Measurements from ENCODE around the gene RALY.
"Not testable (repeated sequence)": the region's sequence is repeated elsewhere in the genome, so short reads cannot be mapped to it uniquely, and the experiment has no call there.

The RALY gene

DNA sequence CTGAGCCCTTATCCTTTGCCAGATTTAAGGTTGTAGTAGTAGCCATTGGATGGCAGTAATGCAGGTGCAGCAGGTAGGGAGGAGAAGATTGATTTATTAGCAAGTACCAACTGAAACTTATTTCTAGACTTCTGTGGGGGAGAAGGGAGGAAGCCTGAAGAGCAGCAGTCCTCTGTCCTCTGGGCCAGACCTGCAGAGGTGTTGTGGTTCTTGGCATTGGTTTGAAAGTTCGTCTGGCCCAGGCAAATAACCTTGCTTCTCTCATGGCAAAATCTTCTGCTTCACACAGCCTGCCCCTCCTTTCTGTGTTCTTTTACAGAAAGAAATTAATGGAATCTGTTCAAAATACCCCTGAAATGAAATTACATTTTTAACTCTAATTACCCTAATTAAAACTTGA, 24.5 kb downstream of the RALY start:
- no peak for DNase-seq

DNA sequence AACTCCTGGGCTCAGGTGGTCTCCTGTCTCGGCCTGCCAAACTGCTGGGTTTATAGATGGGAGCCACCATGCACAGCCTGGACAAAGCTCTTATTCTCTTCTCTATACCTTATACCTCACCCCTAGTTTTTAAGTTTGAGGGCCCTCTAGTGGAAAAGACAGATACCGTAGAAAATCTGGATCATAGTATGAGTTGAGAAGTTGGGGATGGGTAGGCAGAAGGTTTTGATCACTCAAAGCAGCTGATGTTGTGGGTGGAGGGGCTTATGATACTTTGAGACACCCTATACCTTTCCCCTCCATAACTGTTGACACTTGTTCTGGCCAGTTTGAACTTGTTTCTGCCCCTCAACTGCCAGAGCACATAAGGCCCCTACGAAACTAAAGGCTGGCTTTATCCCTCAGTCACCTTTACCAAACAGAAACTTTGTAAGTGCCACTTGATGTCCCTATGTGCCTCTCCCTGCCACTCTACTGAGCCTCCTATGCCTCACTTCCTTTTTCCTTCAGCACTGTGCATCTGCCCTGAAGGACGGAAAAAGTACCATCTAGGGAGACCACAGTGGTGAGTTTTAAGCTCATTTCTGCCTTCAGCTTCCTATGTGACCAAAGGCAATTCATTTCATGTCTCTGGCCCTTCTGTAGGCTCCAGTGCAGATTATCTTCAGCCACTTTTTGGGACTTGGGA, 28.6 kb downstream of the RALY start:
- DNase-seq: peak; percentile 45 to 48

DNA sequence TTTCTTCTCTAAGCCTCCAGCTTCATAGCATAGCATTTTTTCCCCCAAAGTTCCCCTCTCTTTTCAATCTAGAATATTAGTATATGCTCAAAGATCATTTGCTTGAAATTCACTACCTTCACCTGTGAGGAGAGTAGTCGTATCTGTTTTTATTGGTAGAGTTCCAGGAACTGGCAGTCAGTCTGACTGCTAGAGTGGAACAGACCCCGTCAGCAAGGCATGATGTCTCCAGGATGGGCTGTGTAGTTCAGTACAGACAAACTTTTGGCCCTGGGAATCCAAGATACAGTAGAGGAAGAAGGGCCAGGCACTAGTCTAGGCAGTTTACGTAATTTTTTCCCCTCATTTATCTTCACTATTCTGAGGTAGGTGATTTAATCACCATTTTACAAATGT, 29.1 kb downstream of the RALY start:
- DNase-seq: no peak

DNA sequence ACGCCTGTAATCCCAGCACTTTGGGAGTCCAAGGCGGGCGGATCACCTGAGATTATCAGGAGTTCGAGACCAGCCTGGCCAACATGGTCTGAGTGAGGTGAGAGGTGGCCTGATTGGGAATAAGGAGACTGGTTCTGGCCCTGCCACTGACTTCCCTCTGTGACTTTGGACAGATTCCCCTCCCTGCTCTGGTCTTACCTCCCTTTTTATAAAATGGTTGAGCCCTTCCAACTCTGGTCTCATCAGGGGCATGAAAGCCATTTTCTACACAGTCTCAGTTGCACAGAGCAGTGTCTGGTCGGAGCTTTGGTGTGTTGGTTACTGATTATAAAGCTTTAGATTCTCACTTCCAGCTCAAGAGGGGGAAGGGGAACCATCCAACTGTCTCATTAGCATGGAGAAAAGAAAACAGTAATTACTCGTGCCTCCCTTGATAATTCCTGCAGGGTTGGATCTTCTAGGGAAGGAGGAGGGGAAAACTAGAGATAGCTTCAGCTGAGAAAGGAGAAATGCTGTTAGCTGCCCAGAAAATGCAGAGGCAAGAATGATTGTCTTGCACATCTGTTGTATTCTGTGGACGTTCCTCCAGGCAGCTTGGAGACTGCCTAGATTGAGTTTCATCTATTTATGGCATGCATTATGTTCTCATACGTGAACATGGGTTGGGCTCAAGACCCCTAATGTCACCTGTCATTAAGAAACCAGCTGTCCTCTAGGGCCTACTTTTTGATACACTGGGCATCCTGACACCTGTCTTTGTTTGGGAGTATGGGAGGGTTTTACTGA, 30.4 kb downstream of the RALY start:
- no peak for DNase-seq

DNA sequence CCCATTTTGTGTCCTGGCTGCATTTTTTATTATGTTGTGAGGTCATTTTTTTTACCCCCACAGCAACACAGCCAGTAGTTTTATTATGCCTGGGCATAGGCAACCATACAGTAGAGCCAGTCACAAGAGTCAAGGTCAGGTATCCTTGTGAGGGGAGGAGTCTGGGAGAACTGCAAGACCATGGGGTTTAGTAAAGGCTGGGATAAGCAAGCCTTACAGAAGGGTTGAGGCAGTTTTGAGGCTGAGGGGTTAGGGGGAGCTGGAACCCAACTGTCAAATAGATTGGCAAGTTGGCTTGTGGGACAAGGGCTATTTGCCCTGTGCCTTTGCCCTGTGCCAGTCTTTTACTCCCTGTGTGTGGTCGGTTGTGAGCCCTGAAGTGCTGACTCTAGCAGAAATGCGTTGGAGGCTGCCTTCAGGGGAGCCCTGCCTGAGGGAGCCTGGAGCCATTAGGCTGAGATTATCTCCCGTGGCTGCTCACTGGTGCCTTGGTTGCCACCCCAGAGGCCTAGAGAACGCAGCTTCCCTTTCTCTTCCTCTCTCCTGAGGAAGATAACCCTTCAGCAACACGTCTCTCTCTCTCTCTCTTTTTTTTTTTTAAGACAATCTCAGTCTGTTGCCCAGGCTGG, 31.1 kb downstream of the RALY start:
- DNase-seq: no peak

DNA sequence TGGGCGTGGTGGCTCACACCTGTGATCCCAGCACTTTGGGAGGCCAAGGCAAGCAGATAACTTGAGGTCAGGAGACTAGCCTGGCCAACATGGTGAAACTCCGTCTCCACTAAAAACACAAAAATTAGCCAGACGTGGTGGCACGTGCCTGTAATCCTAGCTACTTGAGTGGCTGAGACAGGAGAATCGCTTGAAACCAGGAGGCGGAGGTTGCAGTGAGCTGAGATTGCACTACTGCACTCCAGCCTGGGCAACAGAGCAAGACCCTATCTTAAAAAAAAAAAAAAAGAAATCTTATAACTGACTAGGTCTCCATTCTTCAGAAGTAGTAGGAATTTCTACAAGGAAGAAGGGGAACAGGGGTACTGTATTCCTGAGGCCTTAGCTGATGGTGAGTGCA, 34.3 kb downstream of the RALY start:
- DNase-seq: not testable (repeated sequence)

DNA sequence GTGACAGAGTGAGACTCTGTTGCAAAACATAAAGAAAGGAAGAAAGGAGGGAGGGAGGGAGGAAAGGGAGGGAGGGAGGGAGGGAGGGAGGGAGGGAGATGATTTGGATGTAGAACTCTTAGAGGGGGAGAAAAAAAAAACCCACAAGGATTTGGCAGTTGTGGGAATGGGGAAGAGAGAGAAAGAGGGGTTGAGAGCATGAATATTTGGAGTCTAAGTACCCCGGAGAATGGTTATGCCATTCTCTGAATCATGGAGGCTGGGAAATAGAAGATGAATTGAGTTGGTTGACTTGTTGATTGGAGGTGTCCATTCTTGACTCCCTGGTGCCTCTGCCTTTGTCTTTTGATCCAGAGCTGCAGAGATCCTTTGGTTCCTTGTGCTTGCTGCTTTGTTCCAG, 35.7 kb downstream of the RALY start:
- DNase-seq: no peak

DNA sequence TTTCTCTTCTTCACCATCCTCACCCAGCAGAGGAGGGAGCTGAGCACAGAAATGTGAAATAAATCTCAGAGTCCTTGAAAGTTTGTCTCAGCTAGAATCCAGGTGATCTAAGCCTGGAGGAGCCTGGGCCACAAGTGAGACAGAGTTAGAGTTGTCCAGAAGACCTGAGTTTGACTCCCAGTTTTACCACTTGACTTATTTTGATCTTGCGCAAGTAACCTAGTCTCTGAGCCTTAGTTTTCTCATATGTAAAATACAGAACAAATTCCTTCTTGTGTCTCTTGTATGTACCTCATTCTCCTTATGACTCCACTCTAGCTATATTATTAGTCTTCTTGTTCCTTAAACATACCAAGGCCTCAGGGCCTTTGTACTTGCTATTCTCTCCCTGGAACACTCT, 36.7 kb downstream of the RALY start:
- no peak for DNase-seq

DNA sequence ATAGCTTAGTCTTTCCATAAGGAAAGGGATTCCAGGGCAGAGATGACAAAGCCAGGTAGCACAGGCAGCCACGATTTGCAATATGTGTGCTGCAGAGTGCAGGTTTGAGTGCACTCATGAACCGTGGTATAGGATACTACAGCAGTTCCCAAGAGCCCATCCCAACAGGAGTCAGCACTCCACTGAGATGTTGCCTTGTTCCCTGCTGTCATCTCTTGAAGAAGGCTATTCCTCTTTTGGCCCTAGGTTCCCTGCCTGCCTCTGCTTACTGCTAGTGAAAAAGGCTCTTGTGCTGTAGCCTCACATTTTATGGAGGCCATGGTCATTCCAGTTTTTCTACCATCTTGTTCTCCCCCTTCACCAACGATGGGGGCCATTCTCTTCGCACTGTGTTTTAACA, 40.2 kb downstream of the RALY start:
- no peak for DNase-seq

DNA sequence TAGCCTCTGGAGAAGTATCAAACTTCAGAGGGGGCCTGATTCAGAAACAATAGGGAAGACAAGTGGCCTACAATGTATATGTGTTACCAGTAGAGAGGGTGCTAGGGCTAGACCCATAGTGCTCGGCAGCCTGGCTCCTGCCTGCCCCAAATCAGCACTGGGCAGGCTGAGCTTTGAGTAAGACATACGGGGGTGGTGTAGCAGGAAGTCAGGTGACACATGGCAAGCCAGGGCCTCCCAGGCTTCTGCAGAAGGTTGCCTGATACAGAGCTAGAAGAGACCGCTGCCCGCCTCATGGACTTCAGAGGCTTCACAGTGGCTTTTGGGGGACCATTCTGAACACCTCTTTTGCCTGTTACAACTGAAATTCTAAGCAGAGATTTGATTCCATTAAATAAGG, 43.4 kb downstream of the RALY start:
- DNase-seq: no peak

DNA sequence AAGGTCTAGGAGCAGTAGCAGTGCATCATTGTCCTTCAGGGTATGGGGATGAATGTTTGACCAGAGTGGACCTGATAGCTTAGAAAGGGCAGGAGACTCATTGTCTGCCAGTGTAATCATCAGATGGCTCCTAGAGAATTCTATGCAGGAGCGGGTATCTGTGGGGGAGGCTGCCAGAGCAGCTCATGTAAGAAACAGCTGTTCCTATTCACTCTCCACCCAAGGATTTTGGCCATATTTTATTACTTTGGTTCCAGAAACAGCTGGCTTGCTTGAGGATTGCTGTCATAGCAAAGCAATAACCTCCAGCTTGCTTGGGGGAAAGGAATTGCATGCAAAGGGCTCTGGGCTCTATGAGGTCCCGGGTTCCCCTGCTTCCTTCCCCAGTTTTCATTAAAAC, 44.1 kb downstream of the RALY start:
- DNase-seq: no peak

DNA sequence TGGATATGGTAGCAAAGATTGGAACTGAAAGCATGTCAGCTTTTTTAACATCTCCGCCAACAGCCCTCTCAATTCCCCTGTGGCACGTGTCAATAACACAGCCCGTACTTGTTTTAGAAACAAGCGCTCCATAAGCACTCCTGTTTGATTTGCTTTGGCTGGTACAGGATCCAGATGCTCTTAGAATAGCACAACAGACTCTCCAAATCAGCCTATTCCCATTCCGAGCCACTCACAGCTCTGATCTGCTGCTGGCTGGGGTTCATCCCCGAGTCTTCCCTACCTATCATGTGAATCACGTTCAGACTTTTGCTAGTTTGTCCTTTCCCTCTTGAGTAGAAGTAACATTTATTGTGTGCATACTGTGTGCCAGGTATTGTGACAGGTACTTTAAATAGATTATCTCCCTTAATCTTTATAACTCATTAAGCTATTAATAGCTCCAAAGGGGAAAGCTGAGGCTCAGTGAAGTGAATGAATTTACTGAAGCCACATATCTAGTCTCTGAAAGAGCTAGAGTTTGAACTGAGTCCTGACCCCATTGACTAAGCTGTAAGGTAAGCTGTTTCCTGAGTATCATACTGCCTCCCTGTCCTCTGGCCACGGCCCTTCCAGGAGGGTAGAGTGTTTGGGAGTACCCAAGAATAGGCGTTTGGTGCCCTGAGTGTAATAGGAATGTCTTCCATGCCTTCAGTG, 46.7 kb downstream of the RALY start:
- no peak for DNase-seq

DNA sequence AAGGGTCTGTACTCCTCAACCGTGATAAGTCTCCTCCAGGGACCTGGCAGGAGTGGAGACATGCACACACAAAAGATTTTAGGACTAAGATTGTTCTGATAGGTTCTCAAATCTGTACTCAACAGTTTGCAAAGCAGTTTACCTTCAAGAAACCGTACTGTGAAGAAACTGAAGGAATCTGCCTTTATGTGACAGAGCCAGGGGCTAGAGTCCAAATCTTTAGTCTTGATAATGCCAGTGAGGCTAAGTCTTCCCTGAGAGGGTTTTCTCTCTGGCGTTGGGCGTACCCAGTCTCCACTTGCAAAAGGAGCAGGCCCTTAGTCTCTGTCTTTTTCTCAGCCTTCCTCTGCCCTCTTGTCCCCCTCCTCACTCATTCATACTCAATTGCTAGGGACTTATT, 47.5 kb downstream of the RALY start:
- DNase-seq: no peak

DNA sequence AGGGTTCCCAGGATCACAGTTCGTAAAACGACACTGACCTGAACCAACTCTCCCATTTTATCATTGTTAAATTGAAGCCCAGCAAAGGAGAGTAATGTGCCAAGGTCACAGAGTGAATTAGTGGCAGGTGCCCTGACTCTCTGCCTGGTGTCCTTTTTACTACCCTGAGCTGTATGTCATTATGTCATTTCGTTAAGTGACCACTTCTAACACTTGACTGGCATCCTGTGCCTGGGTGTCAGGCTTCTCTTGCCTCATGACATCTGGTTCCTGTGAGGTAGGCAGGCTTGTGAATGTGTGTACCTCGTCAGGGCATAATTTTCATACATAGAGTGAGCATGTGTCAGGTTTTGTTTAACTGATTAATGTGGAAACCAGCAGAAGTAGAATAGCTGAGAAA, 48.6 kb downstream of the RALY start:
- no peak for DNase-seq

DNA sequence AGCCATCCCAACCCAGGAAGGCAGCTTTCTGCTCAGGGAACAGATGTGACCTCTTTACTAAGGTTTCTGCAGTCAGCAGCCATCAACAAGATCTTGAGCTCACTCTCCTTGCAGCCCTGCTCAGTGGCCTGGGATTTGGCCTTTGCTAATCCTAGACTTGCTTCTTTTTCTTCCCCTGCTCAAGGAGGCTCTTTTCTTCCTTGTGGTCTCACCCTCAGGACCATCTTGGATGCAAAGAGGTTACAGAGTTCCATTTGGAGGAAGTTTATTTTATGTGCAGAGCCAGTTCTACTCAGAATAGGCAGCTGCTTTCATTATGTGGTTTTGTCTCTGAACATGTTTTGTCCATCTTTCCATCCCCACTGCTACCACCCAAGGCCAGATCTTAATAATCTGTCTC, 49.3 kb downstream of the RALY start:
- no peak for DNase-seq

DNA sequence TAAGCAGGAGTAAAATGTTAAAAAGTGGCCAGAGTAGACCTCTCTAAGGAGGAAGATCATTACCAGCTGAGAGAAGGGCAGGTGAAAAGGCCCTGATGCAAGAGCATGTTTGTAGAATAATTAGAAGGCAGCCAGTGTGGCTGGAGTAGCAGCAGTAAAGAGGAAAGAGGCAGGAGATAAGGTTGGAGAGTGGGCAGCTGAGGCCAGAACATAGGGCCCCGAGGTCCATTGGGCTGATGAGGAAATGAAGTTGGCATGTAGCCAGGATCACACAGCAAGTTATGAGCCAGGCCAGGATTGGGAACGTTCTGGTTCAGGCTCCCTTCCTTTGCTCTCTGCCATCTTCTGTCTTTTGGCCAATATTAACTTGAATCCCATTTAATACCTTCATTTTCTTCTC, 51.6 kb downstream of the RALY start:
- no peak for DNase-seq

DNA sequence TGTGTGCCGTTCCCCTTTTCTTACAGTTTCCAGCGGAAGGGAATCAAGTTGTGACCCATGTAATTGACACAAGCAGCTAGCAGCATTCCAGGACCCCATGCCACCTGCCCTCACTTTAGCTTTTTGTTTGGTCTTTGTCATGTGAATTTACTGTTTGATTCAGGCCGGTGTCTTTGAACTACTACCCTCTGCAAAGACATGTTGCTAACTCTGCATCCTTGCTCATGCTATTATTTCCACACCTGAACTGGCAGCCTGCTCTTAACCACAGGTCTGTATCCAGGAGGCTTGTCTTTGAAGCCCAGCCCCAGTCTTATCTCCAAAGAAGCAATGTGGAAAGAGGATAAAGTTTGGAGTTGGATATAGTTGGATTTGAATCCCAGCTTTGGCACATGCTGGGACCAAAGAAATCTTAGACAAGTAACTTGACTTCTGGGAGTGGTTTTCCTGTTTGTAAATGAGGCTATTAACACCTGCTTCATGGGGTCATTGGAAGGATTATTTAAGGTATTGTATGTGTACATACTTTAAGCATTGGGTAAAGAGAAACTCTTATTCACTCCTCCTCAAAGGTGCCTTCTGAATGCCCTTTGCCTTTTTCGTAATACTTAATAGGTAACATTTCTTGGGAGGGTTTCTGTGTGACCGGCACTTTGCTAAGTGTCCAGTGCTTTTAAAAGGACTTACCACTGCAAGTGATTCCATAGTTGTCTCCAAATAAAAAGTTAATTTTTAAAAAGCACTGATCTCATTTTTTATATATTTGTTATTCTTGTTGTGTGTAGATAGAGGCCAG, 52.4 kb downstream of the RALY start:
- no peak for DNase-seq

DNA sequence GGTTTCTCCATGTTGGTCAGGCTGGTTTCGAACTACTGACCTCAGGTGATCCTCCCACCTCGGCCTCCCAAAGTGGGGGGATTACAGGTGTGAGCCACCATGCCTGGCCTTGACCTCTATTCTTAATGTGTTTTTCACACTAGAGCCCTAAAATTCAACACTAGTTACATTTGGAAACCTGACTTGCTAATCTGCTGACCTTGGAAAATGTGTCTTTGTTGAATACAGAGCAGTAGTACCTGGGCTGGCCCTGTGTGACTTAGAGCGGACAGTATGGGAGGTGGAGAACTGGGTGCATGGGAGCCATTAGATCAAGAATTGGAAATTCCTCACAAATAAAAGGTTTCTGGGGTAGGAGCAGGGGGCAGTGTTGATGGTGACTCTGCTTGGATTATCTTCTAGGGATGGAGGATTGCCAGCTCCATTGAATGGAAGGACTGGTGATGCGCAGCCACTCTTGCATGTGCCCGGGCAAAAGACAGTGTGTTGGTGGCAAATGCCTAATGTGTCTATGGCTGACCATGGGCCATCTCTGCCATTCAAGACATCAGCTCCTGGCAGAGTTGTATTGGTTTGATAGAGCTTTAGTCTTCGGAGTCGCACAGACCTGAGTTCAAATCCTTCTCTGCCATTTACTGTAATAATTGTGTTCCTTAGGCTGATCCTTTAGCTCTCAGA, 53.4 kb downstream of the RALY start:
- DNase-seq: no peak

DNA sequence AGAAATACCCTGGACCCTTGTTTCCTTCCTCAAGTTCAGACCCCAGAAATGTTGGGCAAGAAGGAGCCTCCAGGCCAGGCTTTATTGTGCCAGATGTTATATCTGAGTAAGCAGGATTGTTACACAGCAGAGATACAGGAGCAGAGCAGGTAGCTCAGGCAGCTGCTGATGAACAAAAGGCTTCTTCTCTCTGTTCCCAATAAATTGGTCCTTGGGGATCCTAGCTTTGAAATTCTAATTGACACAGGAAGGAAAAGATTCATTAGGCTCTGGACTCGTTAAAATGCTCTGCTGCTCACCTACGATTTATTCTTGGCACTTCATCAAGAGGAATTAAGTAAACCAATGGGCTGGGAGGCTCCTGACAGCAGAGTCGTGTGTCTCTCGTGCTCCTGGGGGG, 54.2 kb downstream of the RALY start:
- no peak for DNase-seq

DNA sequence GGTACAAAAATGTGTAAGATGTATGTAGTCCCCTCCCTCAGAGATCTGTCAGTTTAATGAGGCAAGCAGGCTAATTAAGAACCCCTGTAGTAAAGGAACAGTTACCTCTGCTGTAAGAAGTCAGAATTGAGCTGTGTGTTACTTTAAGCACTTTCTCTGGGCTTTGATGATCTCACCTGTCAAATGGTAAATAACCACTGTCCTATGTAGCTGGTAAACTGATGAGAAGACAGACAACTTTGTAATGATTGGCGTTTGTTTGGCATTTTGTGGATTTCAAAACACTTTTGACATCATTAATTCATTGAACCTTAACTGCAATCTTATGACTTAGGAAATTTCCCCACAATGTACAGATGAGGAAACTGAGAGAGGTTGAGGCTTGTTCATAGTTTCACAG, 55.7 kb downstream of the RALY start:
- no peak for DNase-seq

DNA sequence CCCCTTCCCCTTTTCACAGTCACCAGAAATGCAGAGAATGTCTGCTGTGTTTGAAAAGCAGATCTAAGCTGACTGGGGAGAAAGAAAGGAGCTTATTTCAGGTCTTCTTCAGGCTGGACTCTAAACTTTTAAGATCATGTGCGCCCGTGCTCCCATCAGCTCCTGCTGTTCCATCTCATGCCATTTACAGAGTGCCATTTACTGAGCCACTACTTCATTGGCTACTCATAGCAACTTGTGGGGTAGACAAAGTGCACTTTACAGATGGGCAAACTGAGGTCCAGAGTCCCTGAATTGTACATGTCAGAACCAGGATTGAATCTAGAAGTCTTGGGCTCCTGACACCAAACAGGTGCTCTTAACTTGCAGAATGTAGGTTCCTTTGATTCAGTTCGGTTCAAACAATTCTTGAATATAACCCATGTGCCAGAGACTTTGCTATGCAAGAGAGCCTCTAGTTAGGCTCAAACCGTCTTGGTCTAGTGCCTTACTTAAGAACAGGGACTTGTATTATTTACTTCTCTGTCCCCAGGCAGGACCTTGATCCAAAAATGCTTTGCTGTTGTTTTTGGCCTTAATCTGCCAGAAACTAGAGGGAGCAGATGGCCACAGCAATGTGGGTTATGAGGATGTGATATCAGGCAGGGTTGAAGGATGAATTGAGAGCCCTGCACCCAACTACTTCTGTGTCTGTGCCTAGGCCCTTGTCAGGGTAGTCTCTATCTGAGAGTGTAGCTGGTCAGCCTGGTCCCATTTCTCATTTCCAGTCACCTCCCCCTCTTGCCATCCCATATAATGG, 56.4 kb downstream of the RALY start:
- DNase-seq: no peak
